ENCODE data around the gene C16orf78.

C16orf78 gene

DNA sequence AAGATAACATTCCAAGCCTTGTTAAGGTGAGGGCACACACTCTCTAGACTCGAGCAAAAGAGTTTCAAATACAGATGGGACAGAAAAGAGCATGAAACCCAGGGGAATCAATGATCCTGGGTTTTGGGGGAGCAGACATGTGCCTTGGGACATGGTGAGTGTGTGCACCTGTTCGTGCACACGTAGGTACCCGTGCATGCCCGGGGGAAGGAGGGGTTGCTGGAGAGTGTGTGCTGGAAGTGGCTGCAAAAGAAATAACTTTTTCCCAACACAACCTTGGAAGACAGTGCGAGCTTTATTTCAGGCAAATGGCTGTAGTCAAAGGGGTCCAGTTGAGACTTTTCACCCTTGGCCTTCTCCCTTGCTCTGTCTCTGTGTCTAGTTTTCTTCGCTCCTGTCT, 62.6 kb downstream of the C16orf78 start:
- no peak for FAIRE-seq
- TF ChIP-seq SPI1 (IDR thresholded peaks at IDR 0.05; ENCODE audit: low read depth, low read length) (no peak), PAX5 (IDR thresholded peaks at IDR 0.05; ENCODE audit: insufficient read depth, low read length, severe bottlenecking) (no peak), POU2F2 (IDR thresholded peaks at IDR 0.05; ENCODE audit: low read depth, low read length) (no peak), TAF1 (IDR thresholded peaks at IDR 0.05; ENCODE audit: low read depth, low read length) (no peak), POLR2A (IDR thresholded peaks at IDR 0.05; ENCODE audit: low read depth, low read length) (no peak)
- DNase-seq (ENCODE audit: insufficient read length, low spot score) = no peak

DNA sequence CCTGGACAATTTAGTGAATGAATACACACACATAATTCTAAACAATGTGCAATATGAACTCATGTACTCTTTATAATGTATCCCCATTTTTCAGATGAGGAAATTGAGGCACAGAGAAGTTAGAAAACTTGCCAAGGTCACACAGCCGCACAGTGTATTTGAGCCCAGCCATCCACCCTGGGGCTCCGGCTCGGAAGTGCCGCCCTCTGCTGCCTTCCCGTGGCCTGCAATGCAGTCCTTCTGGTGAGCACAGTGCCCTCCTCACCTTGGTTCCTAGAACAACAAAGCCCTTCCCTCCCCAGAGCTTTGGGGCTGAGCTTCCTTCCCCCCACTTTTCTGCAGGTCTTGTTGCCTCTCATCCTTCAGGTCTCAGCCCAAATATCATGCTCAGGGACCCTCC, 63.7 kb downstream of the C16orf78 start:
- TF ChIP-seq SPI1 (IDR thresholded peaks at IDR 0.05; ENCODE audit: low read depth, low read length) (no peak), TAF1 (IDR thresholded peaks at IDR 0.05; ENCODE audit: low read depth, low read length) (no peak), POLR2AphosphoS5 (IDR thresholded peaks at IDR 0.05; ENCODE audit: low read depth, low read length) (no peak), PAX5 (IDR thresholded peaks at IDR 0.05; ENCODE audit: insufficient read depth, low read length, severe bottlenecking) (no peak), POU2F2 (IDR thresholded peaks at IDR 0.05; ENCODE audit: low read depth, low read length) (no peak), POLR2A (IDR thresholded peaks at IDR 0.05; ENCODE audit: low read depth, low read length) (no peak)
- DNase-seq (ENCODE audit: insufficient read length, low spot score) (no peak), FAIRE-seq (no peak)

DNA sequence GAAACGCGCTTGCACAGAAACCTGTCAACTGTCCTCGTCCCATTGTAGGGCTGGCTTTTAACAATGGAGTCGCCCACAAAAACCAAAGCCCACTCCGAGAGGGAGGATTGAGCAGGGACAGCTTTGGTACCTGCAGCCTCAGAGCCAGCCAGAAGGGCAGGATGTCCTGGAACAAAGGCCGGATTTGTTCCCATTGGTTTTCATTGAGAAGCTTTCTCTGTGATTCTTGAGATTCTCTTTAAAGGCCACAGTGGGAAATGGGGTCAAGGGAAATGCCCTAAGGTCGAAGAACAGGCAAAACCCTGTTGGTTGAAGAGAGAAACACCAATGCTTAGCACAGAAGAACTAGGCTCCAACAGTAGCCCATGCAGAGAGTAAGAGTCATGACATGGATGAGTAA, 65.4 kb downstream of the C16orf78 start:
- DNase-seq (ENCODE audit: insufficient read length, low spot score) (no peak), FAIRE-seq (no peak)
- TF ChIP-seq PAX5 (IDR thresholded peaks at IDR 0.05; ENCODE audit: insufficient read depth, low read length, severe bottlenecking) = no peak
- no peak for TF ChIP-seq POLR2AphosphoS5 (IDR thresholded peaks at IDR 0.05; ENCODE audit: low read depth, low read length)
- no peak for TF ChIP-seq POLR2A (IDR thresholded peaks at IDR 0.05; ENCODE audit: low read depth, low read length)
- no peak for TF ChIP-seq TAF1 (IDR thresholded peaks at IDR 0.05; ENCODE audit: low read depth, low read length)
- TF ChIP-seq POU2F2 (IDR thresholded peaks at IDR 0.05; ENCODE audit: low read depth, low read length) = no peak
- TF ChIP-seq SPI1 (IDR thresholded peaks at IDR 0.05; ENCODE audit: low read depth, low read length) = no peak

DNA sequence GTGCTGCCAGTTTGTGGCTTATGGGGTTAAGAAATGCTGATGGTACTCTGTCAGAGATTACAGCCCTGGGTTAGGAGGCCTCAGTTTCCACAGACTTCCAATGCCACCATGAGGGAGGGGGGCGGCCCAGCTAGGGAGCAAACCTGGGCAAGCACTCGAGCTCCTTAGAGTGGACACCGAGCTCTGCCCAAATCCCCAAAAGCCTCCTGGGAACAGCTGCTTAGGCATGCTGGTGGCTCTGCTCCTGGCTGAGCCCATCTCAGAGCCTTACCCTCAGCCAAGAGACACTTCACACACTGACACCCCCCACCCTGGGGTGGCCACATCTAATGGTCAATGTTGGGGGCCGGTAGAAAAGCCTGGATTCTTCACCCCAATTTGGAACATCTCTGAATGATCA, 66.1 kb downstream of the C16orf78 start:
- DNase-seq (ENCODE audit: insufficient read length, low spot score) = no peak
- no peak for FAIRE-seq

DNA sequence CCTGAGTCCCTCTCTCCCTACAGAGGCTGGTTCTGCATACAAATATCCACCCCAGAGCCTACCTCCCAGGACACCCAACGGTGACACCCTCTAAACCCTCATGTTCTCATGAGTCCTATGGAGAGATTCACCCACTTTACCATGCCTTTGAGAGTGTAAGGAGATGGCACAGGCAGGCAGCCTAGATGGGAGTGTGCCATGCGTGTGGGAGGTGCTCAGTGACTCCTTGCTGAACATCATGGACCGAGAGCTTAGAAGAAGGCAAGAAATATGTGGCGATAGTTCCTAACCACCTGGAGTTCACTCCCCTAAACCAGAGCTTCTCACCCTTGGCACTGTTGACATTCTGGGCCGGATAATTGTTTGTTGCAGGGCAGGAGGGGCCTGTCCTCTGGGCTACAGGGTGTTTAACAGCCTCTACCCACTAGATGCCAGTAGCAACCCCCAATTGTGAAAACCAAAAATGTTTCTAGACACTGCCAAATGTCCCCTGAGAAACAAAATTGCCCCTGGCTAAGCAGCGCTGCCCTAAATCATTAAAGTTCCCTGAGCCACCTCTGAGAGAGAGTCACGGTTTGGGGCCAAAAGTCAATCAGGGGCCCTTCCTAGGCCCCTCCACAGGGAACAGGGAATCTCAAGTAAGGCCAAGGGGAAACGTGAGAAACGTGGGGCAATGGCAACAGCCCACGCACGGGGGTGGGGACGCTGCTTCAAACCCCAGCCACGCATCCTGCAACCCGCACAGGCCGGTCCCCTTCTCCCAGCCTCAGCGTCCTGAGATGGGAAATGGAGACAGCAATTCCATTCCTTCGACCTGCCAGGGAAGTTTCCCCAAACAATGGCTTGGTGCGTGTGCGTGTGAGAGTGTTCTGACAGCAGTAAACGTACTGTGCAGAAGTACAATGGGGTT, 66.8 kb downstream of the C16orf78 start:
- FAIRE-seq (peak; percentile 66), DNase-seq (ENCODE audit: insufficient read length, low spot score) (no peak)
- TF ChIP-seq POLR2A (IDR thresholded peaks at IDR 0.05; ENCODE audit: low read depth, low read length) (no peak), PAX5 (IDR thresholded peaks at IDR 0.05; ENCODE audit: insufficient read depth, low read length, severe bottlenecking) (no peak), SPI1 (IDR thresholded peaks at IDR 0.05; ENCODE audit: low read depth, low read length) (no peak), POLR2AphosphoS5 (IDR thresholded peaks at IDR 0.05; ENCODE audit: low read depth, low read length) (no peak), TAF1 (IDR thresholded peaks at IDR 0.05; ENCODE audit: low read depth, low read length) (no peak), POU2F2 (IDR thresholded peaks at IDR 0.05; ENCODE audit: low read depth, low read length) (no peak)

More for the DNA sequence above, 66.1 kb downstream of the C16orf78 start:
- TF ChIP-seq POLR2AphosphoS5 (IDR thresholded peaks at IDR 0.05; ENCODE audit: low read depth, low read length) (no peak), TAF1 (IDR thresholded peaks at IDR 0.05; ENCODE audit: low read depth, low read length) (no peak)

DNA sequence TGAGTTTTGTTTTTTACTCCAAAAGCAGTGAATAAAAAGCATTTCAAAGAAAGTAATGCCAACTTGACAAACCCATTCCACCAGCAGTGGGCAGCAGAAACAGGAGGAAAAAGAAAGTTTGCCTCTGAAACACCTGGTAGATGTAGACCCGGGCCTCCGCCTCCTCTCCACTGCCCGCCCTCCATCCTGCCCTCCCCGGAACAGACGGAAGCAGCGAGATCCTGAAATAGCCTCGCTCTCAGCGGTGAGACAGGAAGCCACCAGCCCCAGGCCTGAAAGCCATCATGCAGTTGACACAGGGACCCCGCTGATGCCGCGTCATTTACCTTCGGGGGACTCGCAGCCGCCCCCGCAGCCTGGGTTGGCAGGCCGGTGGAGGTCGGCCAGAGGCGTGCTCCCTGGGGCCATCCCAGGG, 67.8 kb downstream of the C16orf78 start:
- no peak; the same call in 1 of the 2 replicates for TF ChIP-seq SPI1 (IDR thresholded peaks at IDR 0.05; ENCODE audit: low read depth, low read length)
- TF ChIP-seq TAF1 (IDR thresholded peaks at IDR 0.05; ENCODE audit: low read depth, low read length) = no peak
- peak; percentile 37; the same call in 1 of the 2 replicates for TF ChIP-seq POLR2A (IDR thresholded peaks at IDR 0.05; ENCODE audit: low read depth, low read length)
- TF ChIP-seq POLR2AphosphoS5 (IDR thresholded peaks at IDR 0.05; ENCODE audit: low read depth, low read length) = no peak; the same call in 1 of the 2 replicates
- peak; percentile 61; the same call in 1 of the 2 replicates for TF ChIP-seq POU2F2 (IDR thresholded peaks at IDR 0.05; ENCODE audit: low read depth, low read length)
- TF ChIP-seq PAX5 (IDR thresholded peaks at IDR 0.05; ENCODE audit: insufficient read depth, low read length, severe bottlenecking) = no peak
- FAIRE-seq (peak; percentile 94), DNase-seq (ENCODE audit: insufficient read length, low spot score) (peak; percentile 78)

DNA sequence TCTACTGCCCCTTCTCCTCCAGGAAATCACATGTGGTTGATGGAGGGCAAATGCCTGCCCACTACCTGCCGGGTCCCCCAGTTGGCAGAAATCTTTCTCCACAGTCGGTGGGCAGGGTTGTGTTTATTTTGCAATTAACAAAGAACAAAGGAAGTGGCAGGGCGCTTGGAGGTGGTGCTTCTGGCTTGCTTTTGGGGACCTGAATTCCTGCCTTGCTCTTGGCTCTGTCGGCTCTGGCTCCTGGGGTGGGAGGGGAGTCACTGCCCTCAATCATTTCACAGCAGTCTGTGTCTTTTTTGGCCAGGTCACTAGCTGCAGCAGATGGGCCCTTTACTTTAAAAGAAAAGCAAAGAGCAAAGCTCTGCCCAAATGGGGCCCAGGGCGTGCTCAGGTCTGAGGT, 69.2 kb downstream of the C16orf78 start:
- TF ChIP-seq PAX5 (IDR thresholded peaks at IDR 0.05; ENCODE audit: insufficient read depth, low read length, severe bottlenecking) = no peak
- TF ChIP-seq POU2F2 (IDR thresholded peaks at IDR 0.05; ENCODE audit: low read depth, low read length) = no peak
- TF ChIP-seq POLR2A (IDR thresholded peaks at IDR 0.05; ENCODE audit: low read depth, low read length) = no peak
- no peak for TF ChIP-seq TAF1 (IDR thresholded peaks at IDR 0.05; ENCODE audit: low read depth, low read length)
- no peak for TF ChIP-seq SPI1 (IDR thresholded peaks at IDR 0.05; ENCODE audit: low read depth, low read length)
- TF ChIP-seq POLR2AphosphoS5 (IDR thresholded peaks at IDR 0.05; ENCODE audit: low read depth, low read length) = no peak
- DNase-seq (ENCODE audit: insufficient read length, low spot score) (no peak), FAIRE-seq (peak; percentile 78)

DNA sequence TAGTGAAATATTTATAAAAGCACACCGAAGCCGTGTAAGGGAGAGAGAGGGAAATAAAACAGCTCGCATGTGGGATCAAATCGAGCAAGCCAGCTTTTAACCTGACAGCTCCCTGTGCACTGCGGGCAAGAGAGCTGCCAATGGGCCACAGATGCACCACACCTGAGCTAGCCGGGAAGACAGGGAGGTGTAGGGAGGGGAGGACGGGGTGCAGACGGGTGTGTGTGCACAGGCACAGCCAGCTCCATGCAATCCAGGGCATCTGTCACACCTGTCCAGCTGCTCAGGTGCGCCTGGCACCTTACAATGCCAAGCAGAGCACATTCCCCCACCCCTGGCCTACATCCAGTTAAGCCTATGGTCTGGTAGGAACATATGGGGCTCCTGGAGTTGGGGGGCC, 70.0 kb downstream of the C16orf78 start:
- DNase-seq (ENCODE audit: insufficient read length, low spot score) (no peak), FAIRE-seq (no peak)
- TF ChIP-seq POLR2A (IDR thresholded peaks at IDR 0.05; ENCODE audit: low read depth, low read length) = no peak

DNA sequence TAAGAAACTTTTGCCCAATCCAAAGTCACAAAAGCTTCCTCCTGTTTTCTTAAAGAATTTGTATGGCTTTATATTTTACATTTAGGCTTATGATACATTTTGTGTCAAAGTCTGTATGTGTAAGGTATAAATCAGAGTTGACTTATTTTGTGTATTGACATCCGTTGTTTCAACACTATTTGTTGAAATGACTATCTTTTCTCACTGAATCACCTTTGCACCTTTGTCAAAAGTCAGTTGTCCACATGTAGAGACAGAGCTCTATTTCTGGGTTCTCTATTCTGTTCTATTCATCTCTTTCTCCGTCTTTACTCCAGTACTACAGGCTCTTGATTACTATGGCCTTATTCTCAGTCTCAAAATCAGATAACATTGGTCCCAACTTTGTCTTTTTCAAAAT, 73.2 kb downstream of the C16orf78 start:
- FAIRE-seq (no peak), DNase-seq (ENCODE audit: insufficient read length, low spot score) (no peak)
- TF ChIP-seq PAX5 (IDR thresholded peaks at IDR 0.05; ENCODE audit: insufficient read depth, low read length, severe bottlenecking) (no peak), POLR2A (IDR thresholded peaks at IDR 0.05; ENCODE audit: low read depth, low read length) (no peak), POLR2AphosphoS5 (IDR thresholded peaks at IDR 0.05; ENCODE audit: low read depth, low read length) (no peak), SPI1 (IDR thresholded peaks at IDR 0.05; ENCODE audit: low read depth, low read length) (no peak), POU2F2 (IDR thresholded peaks at IDR 0.05; ENCODE audit: low read depth, low read length) (no peak), TAF1 (IDR thresholded peaks at IDR 0.05; ENCODE audit: low read depth, low read length) (no peak)

Data from GM12891 (cell line).